Keratinocyte (primary cell): ENCODE results near the gene MACROH2A1. TPM values are rescaled to one million over a fixed set of nuclear protein-coding genes. Genes with fewer than 3 reads are reported as not detected.

Source experiments
- DNase-seq: peaks from one replicate; pipeline ENCODE4 v3.0.0-alpha.2; 2011; ENCODE audit warnings: low read depth, missing footprints, low spot score
- FAIRE-seq: peaks from 2 replicates; lab custom pipeline; 2011; peaks lifted over from hg19 to GRCh38; lab: Jason Lieb, UNC
- H2AFZ ChIP-seq: 2 replicates; pipeline ENCODE4 v1.6.0; 2012; ENCODE audit warnings: low read length, control low read depth, inconsistent platforms; ENCODE audit not compliant: control insufficient read depth
- H3K27ac ChIP-seq: 2 replicates; pipeline ENCODE4 v1.5.1; 2011; ENCODE audit warnings: low read length; ENCODE audit not compliant: control insufficient read depth, insufficient read depth
- H3K27me3 ChIP-seq: 3 replicates; pipeline ENCODE4 v1.6.0; 2011; ENCODE audit warnings: low read length; ENCODE audit not compliant: control insufficient read depth, insufficient read depth; ENCODE audit errors: extremely low read depth
- H3K36me3 ChIP-seq, 2 experiments: 2 replicates in 1 of 2; 3 replicates in 1 of 2; pipeline ENCODE4 v1.5.1; 2011; ENCODE audit warnings: low read length in 2 of 2, mild to moderate bottlenecking in 1 of 2; ENCODE audit not compliant: control insufficient read depth in 2 of 2, insufficient read depth in 2 of 2; ENCODE audit errors: extremely low read depth in 1 of 2
- H3K4me1 ChIP-seq: 3 replicates; pipeline ENCODE4 v1.5.1; 2011; ENCODE audit warnings: low read length; ENCODE audit not compliant: control insufficient read depth, insufficient read depth; ENCODE audit errors: extremely low read depth
- H3K4me2 ChIP-seq: 3 replicates; pipeline ENCODE4 v1.6.0; 2011; ENCODE audit warnings: low read depth, low read length; ENCODE audit not compliant: control insufficient read depth, insufficient read depth; ENCODE audit errors: extremely low read depth
- H3K4me3 ChIP-seq, 3 experiments: fragments of 200-600 bp in 1 of 3; sonication (generic) in 1 of 3; 2 replicates in 2 of 3; 3 replicates in 1 of 3; pipeline ENCODE4 v1.5.1; 2011 to 2016; ENCODE audit warnings: low read length in 3 of 3, mild to moderate bottlenecking in 3 of 3, control low read depth in 2 of 3, inconsistent platforms in 1 of 3, low read depth in 1 of 3, mixed read lengths in 1 of 3, mixed run types in 1 of 3, moderate library complexity in 1 of 3; ENCODE audit not compliant: control insufficient read depth in 2 of 3, insufficient read depth in 2 of 3; ENCODE audit errors: extremely low read depth in 1 of 3
- H3K79me2 ChIP-seq: 2 replicates; pipeline ENCODE4 v1.6.0; 2012; ENCODE audit warnings: low read length; ENCODE audit not compliant: control insufficient read depth, insufficient read depth
- H3K9ac ChIP-seq: 3 replicates; pipeline ENCODE4 v1.6.0; 2011; ENCODE audit warnings: low read length; ENCODE audit not compliant: control insufficient read depth, insufficient read depth; ENCODE audit errors: extremely low read depth
- H3K9me1 ChIP-seq: 3 replicates; pipeline ENCODE4 v1.6.0; 2011; ENCODE audit warnings: low read length; ENCODE audit not compliant: control insufficient read depth, insufficient read depth; ENCODE audit errors: extremely low read depth
- H3K9me3 ChIP-seq: 2 replicates; pipeline ENCODE4 v1.5.1; 2012; ENCODE audit warnings: low read depth, low read length; ENCODE audit not compliant: control insufficient read depth
- H4K20me1 ChIP-seq: 3 replicates; pipeline ENCODE4 v1.6.0; 2011; ENCODE audit warnings: low read length; ENCODE audit not compliant: control insufficient read depth, insufficient read depth; ENCODE audit errors: extremely low read depth
- EZH2 ChIP-seq: IDR thresholded peaks from one replicate; pipeline ENCODE4 v1.6.1; 2012; ENCODE audit warnings: inconsistent platforms, mild to moderate bottlenecking, low read length, moderate library complexity
- dilution Hi-C: fragments of 300-500 bp; cut with MboI; formaldehyde crosslinking; loops from one replicate; pipeline ENCODE4 v1.7.0; 2020; ENCODE audit warnings: low sequenced_read_pairs; ENCODE audit not compliant: extremely low pct_ligation_motif_present
- polyA plus RNA-seq, 5 experiments: library from polyadenylated mRNA; depleted of rRNA in 3 of 5; stranded (reverse) in 3 of 5; stranded (forward) in 1 of 5; unstranded in 1 of 5; fragments of >200 nt; gene quantifications; 1 replicate in 1 of 5; 2 replicates in 3 of 5; 3 replicates in 1 of 5; pipeline versions ENCODE4 v1.2.1 to v1.2.3, GENCODE V29; 2011 to 2012; ENCODE audit warnings: missing spikeins in 2 of 5, low read depth in 1 of 5, low replicate concordance in 1 of 5
- TF ChIP-seq, protein P1 (sequence below), 3 experiments: IDR thresholded peaks in 1 of 3; conservative IDR thresholded peaks in 1 of 3; optimal IDR thresholded peaks in 1 of 3; 2 replicates in 2 of 3; 3 replicates in 1 of 3; pipeline versions ENCODE3 to v1.5.1; 2011; ENCODE audit warnings: low read length in 3 of 3, mild to moderate bottlenecking in 3 of 3, moderate library complexity in 2 of 3, control low read depth in 1 of 3, inconsistent platforms in 1 of 3; ENCODE audit not compliant: insufficient read depth in 2 of 3; ENCODE audit errors: extremely low read depth in 1 of 3

MACROH2A1 gene
- polyA plus RNA-seq, 1 donor (not counting 4 experiments of a cell fraction or from before 2014, with no cell fraction given) = 208 TPM

DNA sequence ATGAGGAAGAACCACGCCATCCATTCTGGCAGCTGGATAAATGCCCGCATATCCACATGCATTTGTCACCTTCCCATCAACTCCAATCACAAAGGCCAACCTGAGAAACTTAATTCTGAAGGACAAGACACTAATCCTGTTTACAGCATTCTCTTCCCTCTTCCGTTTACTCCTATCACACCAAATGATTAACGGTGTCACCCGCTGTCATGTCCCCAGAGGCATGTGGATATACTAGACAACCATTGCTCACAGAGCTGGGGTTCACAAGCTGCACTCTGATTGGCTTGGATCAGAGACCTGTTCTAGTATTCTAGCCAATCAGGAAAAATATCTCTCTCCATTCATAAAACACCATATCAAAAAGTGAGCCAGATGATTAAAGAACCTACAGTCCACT lies 3.6 kb downstream of the MACROH2A1 start:
- Histone ChIP-seq H3K79me2 (peaks cover 86% of the 10 kb centered on the region), H4K20me1 (peaks cover 35% of the 10 kb centered on the region), H3K4me1 (peaks cover 66% of the 10 kb centered on the region), H2AFZ (no peak overlapping the region), H3K9me3 (no peaks in the 10 kb centered on the region), H3K36me3 (peaks cover 2 to 32% of the 10 kb centered on the region in 2 experiments), H3K27ac (no peak overlapping the region), H3K9ac (no peak overlapping the region), H3K4me3 (no peak overlapping the region), H3K27me3 (no peaks in the 10 kb centered on the region), H3K4me2 (peak overlapping the region; percentile 79), H3K9me1 (peaks cover 23% of the 10 kb centered on the region)
- dilution Hi-C loops = no loop called here
- FAIRE-seq = no peak
- no peak for DNase-seq
- TF ChIP-seq, protein P1, sequence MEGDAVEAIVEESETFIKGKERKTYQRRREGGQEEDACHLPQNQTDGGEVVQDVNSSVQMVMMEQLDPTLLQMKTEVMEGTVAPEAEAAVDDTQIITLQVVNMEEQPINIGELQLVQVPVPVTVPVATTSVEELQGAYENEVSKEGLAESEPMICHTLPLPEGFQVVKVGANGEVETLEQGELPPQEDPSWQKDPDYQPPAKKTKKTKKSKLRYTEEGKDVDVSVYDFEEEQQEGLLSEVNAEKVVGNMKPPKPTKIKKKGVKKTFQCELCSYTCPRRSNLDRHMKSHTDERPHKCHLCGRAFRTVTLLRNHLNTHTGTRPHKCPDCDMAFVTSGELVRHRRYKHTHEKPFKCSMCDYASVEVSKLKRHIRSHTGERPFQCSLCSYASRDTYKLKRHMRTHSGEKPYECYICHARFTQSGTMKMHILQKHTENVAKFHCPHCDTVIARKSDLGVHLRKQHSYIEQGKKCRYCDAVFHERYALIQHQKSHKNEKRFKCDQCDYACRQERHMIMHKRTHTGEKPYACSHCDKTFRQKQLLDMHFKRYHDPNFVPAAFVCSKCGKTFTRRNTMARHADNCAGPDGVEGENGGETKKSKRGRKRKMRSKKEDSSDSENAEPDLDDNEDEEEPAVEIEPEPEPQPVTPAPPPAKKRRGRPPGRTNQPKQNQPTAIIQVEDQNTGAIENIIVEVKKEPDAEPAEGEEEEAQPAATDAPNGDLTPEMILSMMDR (optimal IDR thresholded peaks at IDR 0.05 in 1 of 3, IDR thresholded peaks at IDR 0.05 in 1 of 3, conservative IDR thresholded peaks at IDR 0.05 in 1 of 3; ENCODE audit: extremely low read depth in 1 of 3, insufficient read depth in 2 of 3, low read length in 3 of 3) = no peak

DNA sequence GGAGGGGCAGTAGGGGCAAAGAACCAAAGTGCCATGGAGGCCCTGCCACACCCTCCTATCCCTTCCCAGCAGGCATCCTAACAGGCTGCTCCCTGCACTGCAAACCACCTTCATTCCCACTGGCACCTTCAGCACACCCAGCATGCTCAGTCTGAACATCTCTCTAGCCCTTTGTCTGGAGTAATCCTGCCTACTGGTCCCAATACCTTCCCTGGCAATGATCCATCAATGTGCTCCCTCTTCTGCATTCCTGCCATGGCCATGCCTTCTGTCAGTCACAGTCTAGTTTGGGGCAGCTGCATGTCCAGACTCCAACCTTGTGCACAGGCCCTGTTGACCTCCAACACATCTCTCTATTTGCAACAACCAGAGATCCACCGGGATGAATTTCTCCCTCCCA lies 4.9 kb downstream of the MACROH2A1 start:
- Histone ChIP-seq H3K4me1 (peaks cover 68% of the 10 kb centered on the region), H3K79me2 (peaks cover 97% of the 10 kb centered on the region), H2AFZ (no peak overlapping the region), H3K4me2 (no peak overlapping the region), H3K36me3 (peaks cover 4 to 38% of the 10 kb centered on the region in 2 experiments), H3K9me3 (no peaks in the 10 kb centered on the region), H3K4me3 (no peak overlapping the region), H3K9me1 (peaks cover 23% of the 10 kb centered on the region), H3K27me3 (no peaks in the 10 kb centered on the region), H4K20me1 (peaks cover 35% of the 10 kb centered on the region), H3K9ac (no peak overlapping the region), H3K27ac (no peak overlapping the region)
- FAIRE-seq (no peak), DNase-seq (no peak)
- dilution Hi-C loops = no loop called here
- TF ChIP-seq, protein P1 (optimal IDR thresholded peaks at IDR 0.05 in 1 of 3, IDR thresholded peaks at IDR 0.05 in 1 of 3, conservative IDR thresholded peaks at IDR 0.05 in 1 of 3; ENCODE audit: extremely low read depth in 1 of 3, insufficient read depth in 2 of 3, low read length in 3 of 3) = no peak
- TF ChIP-seq EZH2 = no peak
